NCI-H1105 (cell line): Measurements from ENCODE around the gene TMEM207.

Source experiments
- DNase-seq: peaks from one replicate; lab custom pipeline; 2025; lab: John Stamatoyannopoulos, UW

Gene TMEM207

DNA sequence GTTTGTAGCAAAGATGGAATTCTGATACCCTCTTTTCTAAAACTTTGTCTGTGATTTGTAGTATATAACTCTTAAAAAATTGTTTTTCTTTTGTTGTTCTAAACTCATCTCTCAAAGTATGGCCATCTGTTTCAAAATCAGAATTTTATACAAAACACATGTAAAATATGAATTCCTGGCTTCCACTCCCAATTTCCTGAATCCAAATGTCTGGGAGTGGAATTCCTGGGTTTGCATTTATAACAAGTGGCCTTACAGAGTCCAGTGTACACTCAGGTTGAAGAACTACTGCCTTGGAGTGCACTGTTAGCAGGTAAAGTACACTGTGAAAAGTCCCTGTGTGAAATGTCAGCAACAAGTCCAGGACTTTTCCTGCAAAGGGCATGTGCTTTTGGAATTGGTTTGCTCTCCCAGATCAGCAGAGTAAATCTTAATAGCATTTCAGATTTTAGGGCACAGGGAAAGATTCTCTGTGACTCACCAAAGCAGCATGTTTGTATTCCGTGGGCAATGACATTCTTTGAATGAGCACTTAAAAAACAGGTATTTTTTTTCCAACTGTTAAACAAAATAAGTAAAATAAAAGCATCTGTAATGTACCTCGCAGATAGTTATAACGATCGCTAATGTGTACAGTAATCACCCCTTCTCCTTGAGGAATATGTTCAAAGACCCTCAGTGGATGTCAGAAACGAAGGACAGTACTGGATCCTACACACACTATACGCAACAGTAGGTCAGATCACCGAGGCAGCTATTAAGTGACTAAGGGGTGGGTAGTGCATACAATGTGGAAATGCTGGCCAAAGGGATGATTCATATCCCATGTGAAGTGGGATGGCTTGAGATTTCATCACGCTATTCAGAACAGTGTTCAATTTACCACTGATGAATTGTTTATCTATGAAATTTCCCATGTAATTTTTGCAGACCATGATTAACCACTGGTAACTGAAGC lies 63.7 kb downstream of the TMEM207 start:
- no peak for DNase-seq

DNA sequence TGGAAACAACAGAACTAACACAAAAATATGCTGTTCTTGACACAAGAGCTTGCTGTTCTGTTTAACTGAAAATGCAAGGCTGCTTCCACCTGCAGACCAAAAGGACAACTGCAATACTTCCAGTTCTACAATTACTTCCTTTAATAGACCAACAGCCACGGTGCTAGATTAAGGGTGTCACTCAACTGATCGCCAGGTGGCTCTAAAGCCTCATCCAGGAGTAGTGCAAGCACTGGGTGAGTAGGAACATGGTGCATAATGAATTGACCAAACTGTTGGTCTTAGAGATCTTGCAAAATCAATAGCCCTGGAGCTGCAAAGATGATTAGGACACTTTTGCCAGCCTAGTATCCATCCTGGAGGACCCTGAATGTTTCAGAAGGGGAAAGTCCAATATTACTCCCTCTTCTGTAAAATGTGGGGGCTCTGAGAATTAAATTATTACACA lies 65.4 kb downstream of the TMEM207 start:
- peak; percentile 27 for DNase-seq

DNA sequence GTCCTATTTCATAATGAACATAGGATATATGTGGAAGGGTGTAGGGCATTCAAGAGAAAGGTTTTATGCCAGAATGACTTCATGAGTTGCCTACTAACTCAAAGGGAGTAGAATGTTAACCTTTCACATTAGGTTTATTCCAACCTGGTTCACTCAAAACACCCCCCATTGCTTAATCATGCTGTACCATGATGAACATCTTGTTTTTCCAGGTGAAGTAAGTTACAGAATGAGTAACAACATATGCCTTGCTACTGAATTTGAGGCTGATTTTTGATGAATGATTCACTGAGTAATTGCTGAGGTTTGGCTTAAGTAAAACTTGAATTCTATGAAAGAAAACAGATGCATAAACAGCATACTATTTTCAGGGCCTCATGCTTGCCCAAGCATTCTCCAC lies 67.6 kb downstream of the TMEM207 start:
- DNase-seq: no peak

DNA sequence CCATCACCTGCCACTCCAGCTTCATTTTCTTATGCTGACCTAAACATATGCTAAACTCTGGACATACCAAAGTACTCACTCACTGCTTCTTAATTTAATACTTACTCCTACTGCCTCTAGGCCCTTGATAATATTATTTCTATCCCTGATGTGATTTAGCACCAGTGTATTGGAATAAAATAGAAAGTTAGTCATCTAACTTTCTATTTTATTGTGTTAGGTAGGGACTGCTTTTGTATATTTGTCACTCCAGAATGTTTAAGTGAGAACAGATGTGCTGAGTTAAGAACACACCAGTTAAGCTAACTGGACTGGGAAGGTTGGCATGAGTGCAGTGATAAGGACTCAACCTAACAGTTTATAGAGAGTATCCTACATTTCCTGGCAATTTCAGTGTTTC lies 68.3 kb downstream of the TMEM207 start:
- no peak for DNase-seq

DNA sequence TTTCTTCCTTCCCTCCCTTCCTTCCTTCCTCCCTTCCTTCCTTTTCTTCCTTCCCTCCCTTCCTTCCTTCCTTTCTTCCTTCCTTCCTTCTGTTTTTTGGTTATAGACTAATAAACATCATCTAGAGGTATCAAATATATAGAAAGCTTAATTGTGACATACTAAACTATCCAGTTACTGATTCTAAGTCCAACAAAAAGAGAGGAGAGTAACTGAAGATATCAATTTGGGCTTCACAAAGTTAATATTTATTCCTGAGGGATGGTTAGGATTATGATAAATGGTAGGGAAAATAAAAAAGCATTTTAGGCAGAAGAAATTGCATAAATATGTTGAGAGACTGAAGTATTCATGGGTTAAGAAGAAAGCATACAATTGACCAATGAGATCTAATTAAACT lies 69.5 kb downstream of the TMEM207 start:
- DNase-seq: no peak
